Natural killer cell (primary cell): ENCODE results near the gene RIMBP3B. TPM values are rescaled to one million over a fixed set of nuclear protein-coding genes. Genes with fewer than 3 reads are reported as not detected.

Experiments used
- total RNA-seq, 4 donors: library from RNA; stranded (reverse); fragments of 120-200 nt in 1 of 4; gene quantifications; one replicate each; pipeline versions ENCODE4 v1.2.3 to v1.2.4, GENCODE V29; 2013 to 2022

The RIMBP3B gene
- total RNA-seq, 3 donors from 2014 or later (not counting 1 experiment from before 2014, with no cell fraction given): 0.14 to 0.70 TPM; not detected in 1

Other genes with a start within 250 kb of the RIMBP3B start
- gene HIC2, start 33.6 kb downstream of the RIMBP3B start, total RNA-seq: 10 to 100 TPM in 1 of 3 donors, 1 to 10 TPM in 2; 6.3 to 10.2 (median 7.7) TPM
- 1 to 10 TPM; 2.1 to 3.4 (median 3.2) TPM for gene TMEM191C, start 83.6 kb downstream of the RIMBP3B start, total RNA-seq
- 1 to 10 TPM in 1 of 3 donors, under 1 TPM in 2; 0.35 to 1.0 (median 0.38) TPM for gene RIMBP3C, start 167.7 kb downstream of the RIMBP3B start, total RNA-seq
- gene UBE2L3, start 184.0 kb downstream of the RIMBP3B start, total RNA-seq: 10 to 100 TPM; 30.7 to 39.8 (median 39.7) TPM
- gene YDJC, start 246.3 kb downstream of the RIMBP3B start, total RNA-seq: 10 to 100 TPM; 20.5 to 24.4 (median 21.6) TPM
- under 1 TPM in 1 of 3 donors, not detected in 2; 0.43 TPM for gene CCDC116, start 249.0 kb downstream of the RIMBP3B start, total RNA-seq